Metanephros (tissue), 1 donor: ENCODE results near the gene LAS1L. TPM values are rescaled to one million over a fixed set of nuclear protein-coding genes. Genes with fewer than 3 reads are reported as not detected.

Experiments used
- total RNA-seq: library from RNA; depleted of rRNA; stranded (reverse); fragments of >200 nt; gene quantifications from one replicate; pipeline ENCODE4 v1.2.3, GENCODE V29; 2014

Gene LAS1L
- total RNA-seq = 21.3 TPM

DNA sequence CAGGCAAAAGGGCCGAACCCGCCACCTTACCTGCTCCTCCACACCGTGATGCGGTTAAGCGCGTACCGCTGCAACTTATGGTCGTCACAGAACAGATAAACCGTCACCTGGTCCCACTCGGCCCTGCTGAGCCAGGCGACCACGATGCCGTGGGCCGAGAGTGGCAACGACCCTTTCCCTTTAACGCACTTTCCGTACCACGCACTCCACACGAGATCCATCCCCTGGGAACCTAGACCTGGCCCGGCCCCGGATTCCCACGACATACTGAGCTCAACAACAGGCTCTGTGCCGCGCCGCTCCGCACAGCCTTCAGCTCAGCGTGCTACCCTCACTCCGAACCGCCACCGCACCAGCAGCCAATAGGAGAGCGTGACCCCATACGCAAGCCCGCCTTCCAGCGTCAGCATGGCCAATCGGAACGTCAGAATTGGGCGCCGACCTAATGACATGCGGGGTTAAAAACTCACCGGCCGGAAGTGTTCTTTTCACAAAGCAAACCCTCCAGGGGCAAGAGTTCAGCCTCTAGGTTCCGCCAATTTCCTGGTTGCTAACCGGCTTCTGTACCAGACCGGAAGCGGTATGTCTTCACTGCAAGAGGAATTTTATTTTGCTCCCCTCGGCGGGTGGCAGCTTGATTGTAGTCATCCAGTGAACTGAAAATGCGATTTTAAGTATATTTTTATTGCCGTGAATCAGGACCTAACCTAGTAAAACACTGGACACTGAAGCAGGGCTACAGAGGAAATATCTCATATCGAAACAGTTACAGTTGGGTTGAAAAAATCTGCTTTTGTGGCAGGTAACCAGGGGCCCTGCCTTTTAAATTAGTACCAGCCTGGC is at the start of gene LAS1L:
TSS of gene LAS1L (minus strand) at position 338 of the 843 bp plus-strand sequence. CDS start at position 266, 72 bp downstream.

Other genes with a start within 250 kb of the LAS1L start
- gene MSN, start 132.9 kb upstream of the LAS1L start, total RNA-seq = 120 TPM